ENCODE measurements around the gene CHPT1.

The CHPT1 gene

GRCh38 chr12:101685092-101685491, 12.3 kb upstream of the CHPT1 start:
- TF ChIP-seq ZFX (IDR thresholded peaks at IDR 0.05; ENCODE audit: borderline replicate concordance) (no peak), CTCF (IDR thresholded peaks at IDR 0.05) (no peak)
- H3K27ac ChIP-seq = 0 out of 2 replicates have a peak overlapping the region, but pooled peaks have one; percentile 11

- no peak for TF ChIP-seq CTCF (IDR thresholded peaks at IDR 0.05)
- no peak for TF ChIP-seq ZFX (IDR thresholded peaks at IDR 0.05; ENCODE audit: borderline replicate concordance)
- H3K27ac ChIP-seq = peak overlapping the region; percentile 11
These were observed 11.3 kb upstream of the CHPT1 start for GRCh38 chr12:101686176-101686575.

GRCh38 chr12:101690544-101691098, 6.8 kb upstream of the CHPT1 start:
- H3K27ac ChIP-seq = no peak overlapping the region
- TF ChIP-seq ZFX (IDR thresholded peaks at IDR 0.05; ENCODE audit: borderline replicate concordance) (no peak), CTCF (IDR thresholded peaks at IDR 0.05) (no peak)

- no peak overlapping the region for H3K27ac ChIP-seq
- TF ChIP-seq CTCF (IDR thresholded peaks at IDR 0.05) (no peak), ZFX (IDR thresholded peaks at IDR 0.05; ENCODE audit: borderline replicate concordance) (no peak)
These were observed 5.8 kb upstream of the CHPT1 start for GRCh38 chr12:101691503-101692096.

- no peak overlapping the region; the same call in 1 of the 2 replicates for H3K27ac ChIP-seq
These were observed 3.1 kb upstream of the CHPT1 start for GRCh38 chr12:101694297-101694848.

GRCh38 chr12:101694986-101695385, 2.5 kb upstream of the CHPT1 start:
- TF ChIP-seq CTCF (IDR thresholded peaks at IDR 0.05) (no peak), ZFX (IDR thresholded peaks at IDR 0.05; ENCODE audit: borderline replicate concordance) (no peak)

More at GRCh38 chr12:101694297-101694848, 3.1 kb upstream of the CHPT1 start:
- TF ChIP-seq CTCF (IDR thresholded peaks at IDR 0.05) (no peak), ZFX (IDR thresholded peaks at IDR 0.05; ENCODE audit: borderline replicate concordance) (no peak)

GRCh38 chr12:101695706-101696105, 1.7 kb upstream of the CHPT1 start:
- peak overlapping the region; percentile 98 for H3K27ac ChIP-seq
- no peak for TF ChIP-seq CTCF (IDR thresholded peaks at IDR 0.05)
- no peak for TF ChIP-seq ZFX (IDR thresholded peaks at IDR 0.05; ENCODE audit: borderline replicate concordance)

More at GRCh38 chr12:101694986-101695385, 2.5 kb upstream of the CHPT1 start:
- H3K27ac ChIP-seq = peak overlapping the region; percentile 98

All from 22Rv1 (cell line).